GM18861 (cell line): ENCODE results near the gene CD79B.
"Not testable (repeated sequence)": the region's sequence is repeated elsewhere in the genome, so short reads cannot be mapped to it uniquely, and the experiment has no call there.

Experiments
- ATAC-seq: cut with Tn5 transposase; IDR thresholded peaks from one replicate; pipeline ENCODE4 v1.9.1; 2021; ENCODE audit not compliant: unreplicated experiment

The CD79B gene

GRCh38 chr17:63881935-63882601, 50.1 kb downstream of the CD79B start, which contains the start of gene GH2:
TSS of gene GH2 (minus strand) at chr17:63881944. CDS start at chr17:63881801, 143 bp downstream.
- no peak for ATAC-seq

GRCh38 chr17:63881337-63881736, 50.8 kb downstream of the CD79B start:
- ATAC-seq, result not testable (repeated sequence)

DNA sequence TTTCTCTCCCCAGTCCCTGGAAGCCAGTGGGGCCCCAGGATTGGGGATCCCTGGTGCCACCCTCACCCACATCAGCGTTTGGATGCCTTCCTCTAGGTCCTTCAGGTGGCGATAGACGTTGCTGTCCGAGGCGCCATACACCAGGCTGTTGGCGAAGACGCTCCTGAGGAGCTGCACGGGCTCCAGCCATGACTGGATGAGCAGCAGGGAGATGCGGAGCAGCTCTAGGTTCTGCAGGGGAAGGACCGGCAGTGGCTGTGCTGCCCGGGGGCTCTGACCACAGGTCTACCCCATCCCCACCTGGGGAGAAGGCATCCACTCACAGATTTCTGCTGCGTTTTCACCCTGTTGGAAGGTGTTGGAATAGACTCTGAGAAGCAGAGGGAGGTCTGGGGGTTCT, 51.4 kb downstream of the CD79B start:
- no peak for ATAC-seq
